ENCODE measurements around the gene BEGAIN. TPM values are rescaled to one million over a fixed set of nuclear protein-coding genes. Genes with fewer than 3 reads are reported as not detected.
A peak's percentile ranks its signal among the peaks of the same experiment; 100 is the strongest.

The BEGAIN gene
- total RNA-seq, 4 donors from 2014 or later: 0.25 to 2.2 (median 1.6) TPM

GRCh38 chr14:100567877-100568163 lies 19.4 kb downstream of the BEGAIN start:
- intact Hi-C loops (cut with DNase I; ENCODE audit: low total_unique reads): no loop called here
- no peak for DNase-seq (ENCODE audit: low spot score in 2 of 2)
- H3K4me3 ChIP-seq (ENCODE audit: low read depth, poor library complexity, severe bottlenecking): peak overlapping the region; percentile 23
- TF ChIP-seq CTCF (IDR thresholded peaks at IDR 0.05): no peak
- WGBS, 2 donors: 0% methylated on average over 10 of the region's 42 CpGs; no CpG with 5 or more reads in 1 of the 2 donors

GRCh38 chr14:100567009-100567876 lies 20.0 kb downstream of the BEGAIN start:
- intact Hi-C loops (cut with DNase I; ENCODE audit: low total_unique reads): no loop called here

GRCh38 chr14:100566586-100566985 lies 20.6 kb downstream of the BEGAIN start:
- intact Hi-C loops (cut with DNase I; ENCODE audit: low total_unique reads): no loop called here
- WGBS, 2 donors: 83 to 100% methylated on average over 1 to 4 of the region's 4 CpGs
- DNase-seq (ENCODE audit: low spot score in 2 of 2): no peak
- TF ChIP-seq CTCF (IDR thresholded peaks at IDR 0.05): no peak
- TF ChIP-seq POLR2A (IDR thresholded peaks at IDR 0.05): no peak
- no peak overlapping the region for H3K4me3 ChIP-seq (ENCODE audit: low read depth, poor library complexity, severe bottlenecking)

More at GRCh38 chr14:100567009-100567876, 20.0 kb downstream of the BEGAIN start:
- no peak for TF ChIP-seq CTCF (IDR thresholded peaks at IDR 0.05)
- no peak for TF ChIP-seq POLR2A (IDR thresholded peaks at IDR 0.05)
- DNase-seq (ENCODE audit: low spot score in 2 of 2): no peak
- peak overlapping the region; percentile 23 for H3K4me3 ChIP-seq (ENCODE audit: low read depth, poor library complexity, severe bottlenecking)
- WGBS, 2 donors: 4 to 21% methylated on average over 12 to 58 of the region's 70 CpGs

GRCh38 chr14:100566119-100566518 lies 21.1 kb downstream of the BEGAIN start:
- DNase-seq (ENCODE audit: low spot score in 2 of 2): no peak
- 37 to 60% methylated on average over 8 to 11 of the region's 11 CpGs for WGBS, 2 donors
- TF ChIP-seq CTCF (IDR thresholded peaks at IDR 0.05): no peak

GRCh38 chr14:100565650-100566049 lies 21.6 kb downstream of the BEGAIN start:
- DNase-seq (ENCODE audit: low spot score in 2 of 2): no peak
- TF ChIP-seq CTCF (IDR thresholded peaks at IDR 0.05) (no peak), POLR2A (IDR thresholded peaks at IDR 0.05) (no peak)
- H3K4me3 ChIP-seq (ENCODE audit: low read depth, poor library complexity, severe bottlenecking): no peak overlapping the region
- intact Hi-C loops (cut with DNase I; ENCODE audit: low total_unique reads): no loop called here
- WGBS, 2 donors: 80 to 82% methylated on average over 3 of the region's 3 CpGs

More at GRCh38 chr14:100566119-100566518, 21.1 kb downstream of the BEGAIN start:
- intact Hi-C loops (cut with DNase I; ENCODE audit: low total_unique reads): no loop called here
- H3K4me3 ChIP-seq (ENCODE audit: low read depth, poor library complexity, severe bottlenecking): no peak overlapping the region

- intact Hi-C loops (cut with DNase I; ENCODE audit: low total_unique reads): no loop called here
- DNase-seq (ENCODE audit: low spot score in 2 of 2): no peak
- 58 to 63% methylated on average over 6 of the region's 6 CpGs for WGBS, 2 donors
- no peak overlapping the region for H3K4me3 ChIP-seq (ENCODE audit: low read depth, poor library complexity, severe bottlenecking)
- no peak for TF ChIP-seq POLR2A (IDR thresholded peaks at IDR 0.05)
- TF ChIP-seq CTCF (IDR thresholded peaks at IDR 0.05): no peak
Observed at GRCh38 chr14:100564512-100564911, 22.7 kb downstream of the BEGAIN start.
